AG08396 (cell line): ENCODE results near the gene SCN3A.

ENCODE experiments used
- DNase-seq: peaks from one replicate; pipeline ENCODE4 v3.0.0; 2012; ENCODE audit warnings: low spot score, mixed read lengths

Gene SCN3A

DNA sequence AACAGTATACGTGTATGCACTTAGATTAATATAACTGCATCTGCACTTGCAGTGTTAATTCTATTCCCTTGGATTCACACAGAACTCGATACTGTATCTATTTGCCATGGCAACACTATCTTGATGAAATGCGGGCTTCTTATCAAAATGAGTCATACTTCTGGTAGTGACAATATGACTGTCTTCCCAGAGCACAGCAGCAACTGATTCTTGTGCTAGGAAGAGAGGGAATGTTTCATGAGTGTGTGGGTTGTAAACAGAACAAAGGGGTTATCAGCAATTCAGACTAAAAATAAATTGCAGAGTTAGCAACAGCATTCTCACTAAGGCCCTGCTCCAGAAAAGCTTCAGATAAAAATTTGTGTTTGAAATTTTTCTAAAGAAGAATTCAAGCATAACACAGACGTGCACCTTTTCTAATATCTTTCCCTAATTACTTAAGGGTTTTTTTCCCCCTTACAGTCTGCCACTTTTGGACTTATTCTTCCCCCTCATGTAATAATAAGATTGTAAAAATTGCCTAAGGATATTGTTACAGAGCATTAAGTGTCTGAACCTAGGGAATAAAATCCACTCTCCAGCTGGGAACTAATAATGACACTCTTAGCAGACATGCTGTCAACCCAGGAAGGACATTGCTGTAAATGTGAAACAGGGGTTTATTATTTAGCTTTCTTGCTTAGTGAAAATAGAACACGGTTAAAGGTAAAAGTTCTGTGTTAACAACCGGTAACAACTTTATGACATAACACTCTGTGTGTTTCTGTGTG is 148.6 kb downstream of the SCN3A start:
- no peak for DNase-seq

DNA sequence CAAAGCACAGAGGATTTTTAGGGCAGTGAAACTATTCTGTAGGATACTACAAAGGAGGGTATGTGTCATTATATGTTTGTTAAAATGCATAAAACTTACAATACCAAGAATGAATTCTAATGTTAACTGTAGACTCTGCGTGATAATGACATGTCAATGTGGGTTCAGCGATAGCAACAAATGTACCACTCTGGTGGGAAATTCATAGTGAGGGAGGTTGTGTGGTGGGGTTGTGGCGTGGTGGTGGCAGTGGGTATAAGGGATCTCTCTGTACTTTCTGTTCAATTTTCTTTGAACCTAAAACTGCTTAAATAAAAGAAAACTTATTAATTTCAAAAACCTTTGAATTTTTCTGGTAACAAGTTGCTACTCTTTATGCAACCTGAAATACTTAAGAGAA is 149.2 kb downstream of the SCN3A start:
- DNase-seq, result no peak

DNA sequence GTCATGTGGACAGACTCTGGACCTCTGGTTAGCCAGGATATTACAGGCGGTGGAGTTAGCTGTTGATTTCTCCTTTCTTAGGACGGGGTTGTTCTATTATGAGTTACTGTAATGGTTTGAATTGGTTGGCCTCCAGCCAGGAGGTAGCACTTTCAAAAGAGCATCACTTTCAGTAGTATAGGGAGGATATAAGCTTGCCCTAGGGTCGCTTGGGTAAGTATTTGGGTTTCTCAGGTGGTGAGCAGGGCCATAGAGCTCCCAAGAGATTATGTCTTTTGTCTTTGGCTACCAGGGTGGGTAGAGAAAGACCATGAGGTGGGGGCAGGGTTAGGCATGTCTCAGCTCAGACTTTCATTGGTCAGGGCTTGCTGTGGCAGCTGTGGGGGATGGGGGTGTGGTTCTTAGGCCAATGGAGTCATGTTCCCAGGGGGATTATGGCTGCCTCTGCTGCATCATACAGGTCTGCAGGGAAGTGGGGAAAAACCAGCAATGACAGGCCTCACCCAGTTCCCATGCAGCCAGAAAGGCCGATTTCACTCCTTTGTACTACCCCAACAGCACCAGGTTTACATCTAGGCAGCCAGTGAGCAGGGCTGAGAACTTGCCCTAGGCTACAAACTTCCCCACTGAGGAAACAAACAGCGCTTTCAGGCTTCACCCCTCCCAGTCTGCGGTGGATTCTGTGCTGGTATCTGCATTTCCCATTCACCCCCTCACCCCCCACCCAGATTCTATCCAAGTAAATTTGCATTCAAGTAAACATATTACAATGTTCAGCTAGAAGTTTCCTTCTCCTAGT is 159.1 kb downstream of the SCN3A start:
- no peak for DNase-seq
